Glutamatergic neuron (in vitro differentiated cells): ENCODE data around the gene UFC1. TPM values are rescaled to one million over a fixed set of nuclear protein-coding genes. Genes with fewer than 3 reads are reported as not detected.

Experiments
- DNase-seq: peaks from one replicate; pipeline ENCODE4 v3.0.0; 2022
- H3K27ac Mint-ChIP-seq: one replicate; pipeline ENCODE4 v1.8.0; 2020; ENCODE audit warnings: mild to moderate bottlenecking, mixed read lengths, inconsistent platforms; ENCODE audit not compliant: unreplicated experiment
- H3K27me3 Mint-ChIP-seq: one replicate; pipeline ENCODE4 v1.8.0; 2020; ENCODE audit warnings: mild to moderate bottlenecking, moderate library complexity, mixed read lengths, inconsistent platforms; ENCODE audit not compliant: unreplicated experiment
- H3K36me3 Mint-ChIP-seq: one replicate; pipeline ENCODE4 v1.8.0; 2020; ENCODE audit warnings: mild to moderate bottlenecking, mixed read lengths, inconsistent platforms; ENCODE audit not compliant: unreplicated experiment
- H3K4me1 Mint-ChIP-seq: one replicate; pipeline ENCODE4 v1.8.0; 2020; ENCODE audit warnings: mild to moderate bottlenecking, low read depth, mixed read lengths, inconsistent platforms; ENCODE audit not compliant: unreplicated experiment
- H3K4me3 Mint-ChIP-seq: one replicate; pipeline ENCODE4 v1.8.0; 2020; ENCODE audit warnings: mild to moderate bottlenecking, mixed read lengths, inconsistent platforms; ENCODE audit not compliant: unreplicated experiment
- H3K9me3 Mint-ChIP-seq: one replicate; pipeline ENCODE4 v1.8.0; 2020; ENCODE audit warnings: mild to moderate bottlenecking, moderate library complexity, mixed read lengths, inconsistent platforms; ENCODE audit not compliant: unreplicated experiment
- total RNA-seq: library from RNA; stranded (reverse); fragmentation: NEBNext Ultra II Directional; extraction: Animal tissue kit (Norgen Biotek cat#: 25700); gene quantifications from one replicate; pipeline ENCODE4 v1.2.1, GENCODE V29; 2021; ENCODE audit not compliant: unreplicated experiment
- TF ChIP-seq, protein P1 (sequence below): fragments of 200-600 bp; sonication (generic); IDR thresholded peaks from one replicate; pipeline ENCODE4 v1.5.0; 2021; ENCODE audit not compliant: partially characterized antibody, unreplicated experiment

Gene UFC1
- total RNA-seq, 1 donor from 2014 or later = 59.2 TPM

DNA sequence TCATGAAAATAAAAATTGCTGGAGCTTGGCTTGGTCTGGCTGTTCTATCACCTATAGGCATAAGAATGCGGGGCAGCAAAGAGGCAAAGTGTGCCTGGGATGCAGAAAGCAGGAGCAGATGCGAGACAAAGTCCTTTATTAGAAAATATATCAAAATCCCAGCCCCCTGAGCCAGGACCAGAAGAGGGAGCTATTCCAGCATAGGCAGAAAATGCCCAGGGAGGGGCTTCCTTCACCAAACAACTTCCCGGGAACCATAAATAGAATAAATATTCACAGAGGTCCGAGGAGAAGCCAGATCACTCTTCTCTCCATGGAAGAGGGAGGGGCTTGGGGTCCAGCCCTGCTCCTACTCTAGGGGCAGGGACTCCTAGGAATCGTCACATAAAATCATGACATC is 17.4 kb downstream of the UFC1 start:
- TF ChIP-seq, protein P1, sequence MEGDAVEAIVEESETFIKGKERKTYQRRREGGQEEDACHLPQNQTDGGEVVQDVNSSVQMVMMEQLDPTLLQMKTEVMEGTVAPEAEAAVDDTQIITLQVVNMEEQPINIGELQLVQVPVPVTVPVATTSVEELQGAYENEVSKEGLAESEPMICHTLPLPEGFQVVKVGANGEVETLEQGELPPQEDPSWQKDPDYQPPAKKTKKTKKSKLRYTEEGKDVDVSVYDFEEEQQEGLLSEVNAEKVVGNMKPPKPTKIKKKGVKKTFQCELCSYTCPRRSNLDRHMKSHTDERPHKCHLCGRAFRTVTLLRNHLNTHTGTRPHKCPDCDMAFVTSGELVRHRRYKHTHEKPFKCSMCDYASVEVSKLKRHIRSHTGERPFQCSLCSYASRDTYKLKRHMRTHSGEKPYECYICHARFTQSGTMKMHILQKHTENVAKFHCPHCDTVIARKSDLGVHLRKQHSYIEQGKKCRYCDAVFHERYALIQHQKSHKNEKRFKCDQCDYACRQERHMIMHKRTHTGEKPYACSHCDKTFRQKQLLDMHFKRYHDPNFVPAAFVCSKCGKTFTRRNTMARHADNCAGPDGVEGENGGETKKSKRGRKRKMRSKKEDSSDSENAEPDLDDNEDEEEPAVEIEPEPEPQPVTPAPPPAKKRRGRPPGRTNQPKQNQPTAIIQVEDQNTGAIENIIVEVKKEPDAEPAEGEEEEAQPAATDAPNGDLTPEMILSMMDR = no peak
- Mint-ChIP-seq H3K36me3 (peaks cover 7% of the 10 kb centered on the region), H3K27ac (no peak overlapping the region), H3K9me3 (peaks cover 8% of the 10 kb centered on the region), H3K4me3 (no peak overlapping the region), H3K4me1 (peaks cover 4% of the 10 kb centered on the region), H3K27me3 (peaks cover 8% of the 10 kb centered on the region)
- no peak for DNase-seq

DNA sequence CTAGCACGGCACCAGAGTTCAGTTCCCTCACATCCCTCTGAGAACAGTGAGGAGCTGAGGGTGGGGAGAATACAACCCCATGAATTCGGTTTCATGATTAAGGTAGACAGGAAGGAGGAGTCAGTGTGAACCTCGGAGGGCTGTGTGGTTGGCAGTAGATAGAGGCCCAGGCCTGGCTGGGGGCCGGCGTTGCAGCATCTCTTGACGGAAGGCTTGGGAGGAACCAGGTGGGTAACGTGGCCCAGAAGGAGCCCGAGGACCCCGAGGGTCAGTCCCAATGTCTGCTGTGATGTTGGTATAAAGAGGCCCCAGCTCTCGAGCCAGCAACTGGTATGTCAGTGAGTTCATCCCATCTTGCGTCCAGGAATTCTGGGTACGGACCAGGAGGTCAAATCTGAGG is 17.9 kb downstream of the UFC1 start:
- no peak overlapping the region for H3K4me3 Mint-ChIP-seq
- no peak overlapping the region for H3K27ac Mint-ChIP-seq
- peaks cover 8% of the 10 kb centered on the region for H3K9me3 Mint-ChIP-seq
- peaks cover 7% of the 10 kb centered on the region for H3K36me3 Mint-ChIP-seq
- peaks cover 4% of the 10 kb centered on the region for H3K4me1 Mint-ChIP-seq
- TF ChIP-seq, protein P1 = no peak
- DNase-seq = no peak
- peaks cover 7% of the 10 kb centered on the region for H3K27me3 Mint-ChIP-seq

DNA sequence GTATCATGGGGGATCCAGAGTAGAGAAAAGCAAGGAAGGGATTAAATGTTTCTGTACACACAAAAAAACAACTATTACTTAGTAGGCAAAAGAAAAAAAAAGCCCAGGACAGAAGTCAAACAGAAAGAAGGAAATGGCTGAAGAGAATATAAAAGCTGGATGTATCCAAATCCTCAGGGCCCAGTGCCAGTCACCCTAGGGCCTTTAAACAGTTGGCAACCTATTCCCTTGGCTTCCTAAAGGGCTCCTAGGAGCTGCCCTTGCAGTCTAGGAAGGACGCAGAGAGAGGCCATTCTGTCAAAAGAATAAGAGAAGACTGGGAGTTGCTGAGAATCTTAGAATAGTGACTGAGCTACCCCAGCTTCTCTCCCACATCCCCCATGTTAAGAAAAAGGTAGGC is 18.6 kb downstream of the UFC1 start:
- Mint-ChIP-seq H3K4me3 (no peak overlapping the region), H3K4me1 (no peaks in the 10 kb centered on the region), H3K36me3 (peaks cover 7% of the 10 kb centered on the region), H3K27ac (no peak overlapping the region), H3K27me3 (peaks cover 7% of the 10 kb centered on the region), H3K9me3 (peaks cover 6% of the 10 kb centered on the region)
- TF ChIP-seq, protein P1 = no peak
- DNase-seq = no peak

DNA sequence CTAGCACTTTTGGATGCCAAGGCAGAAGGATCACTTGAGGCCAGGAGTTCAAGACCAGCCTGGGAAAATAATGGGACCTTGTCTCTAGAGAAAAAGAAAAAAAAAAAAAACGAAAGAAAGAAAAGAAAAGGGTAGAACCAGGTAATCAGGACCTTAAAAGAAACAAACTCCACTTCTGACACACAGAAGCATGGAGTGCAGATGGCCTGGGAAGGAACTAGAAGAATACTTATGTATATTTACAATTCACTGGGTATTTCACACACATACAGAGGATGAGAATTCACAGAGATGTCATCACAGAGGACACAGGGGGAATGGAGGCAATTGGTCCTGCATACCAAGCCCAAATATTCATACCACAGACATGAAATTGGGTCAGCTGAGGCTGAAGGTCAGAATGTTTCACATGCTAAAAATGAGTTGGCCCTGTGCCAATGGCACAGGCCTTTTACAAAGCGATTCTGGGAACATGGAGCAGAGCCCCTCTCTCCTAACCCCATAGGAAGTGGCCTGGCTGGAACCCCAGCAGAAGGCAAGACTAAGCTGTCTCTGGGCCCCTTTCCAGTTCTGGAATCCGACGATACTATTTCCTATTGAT is 19.1 kb downstream of the UFC1 start:
- Mint-ChIP-seq H3K9me3 (peaks cover 8% of the 10 kb centered on the region), H3K27ac (no peak overlapping the region), H3K36me3 (peaks cover 7% of the 10 kb centered on the region), H3K27me3 (peaks cover 9% of the 10 kb centered on the region), H3K4me1 (peaks cover 3% of the 10 kb centered on the region), H3K4me3 (no peak overlapping the region)
- TF ChIP-seq, protein P1 = no peak
- no peak for DNase-seq

DNA sequence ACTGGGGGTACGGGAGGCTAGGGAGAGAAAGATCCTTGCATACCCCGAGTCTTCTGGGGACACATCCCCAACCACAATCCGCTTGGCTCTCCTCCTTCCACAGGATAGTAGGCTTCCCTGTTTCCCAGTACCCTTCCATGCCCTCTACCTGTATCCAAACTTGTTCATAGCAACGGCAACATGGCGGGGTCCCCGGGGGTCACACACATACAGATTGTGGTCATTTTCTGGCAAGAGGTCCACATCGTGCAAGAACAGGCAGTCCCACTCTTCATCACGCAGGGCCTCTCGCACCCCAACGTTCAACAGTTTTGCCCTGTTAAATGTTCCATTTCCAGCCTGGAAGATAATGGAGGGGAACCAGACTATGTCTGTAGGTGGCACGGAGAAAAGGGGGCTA is 19.9 kb downstream of the UFC1 start:
- Mint-ChIP-seq H3K27ac (no peak overlapping the region), H3K9me3 (peaks cover 11% of the 10 kb centered on the region), H3K36me3 (peaks cover 7% of the 10 kb centered on the region), H3K27me3 (peaks cover 14% of the 10 kb centered on the region), H3K4me1 (peaks cover 8% of the 10 kb centered on the region), H3K4me3 (no peak overlapping the region)
- DNase-seq = no peak
- TF ChIP-seq, protein P1 = no peak
